Adrenal gland (tissue), 12 donors: ENCODE results near the gene PDCD4. TPM values are rescaled to one million over a fixed set of nuclear protein-coding genes. Genes with fewer than 3 reads are reported as not detected.

Source experiments
- DNase-seq, 7 donors: peaks; one replicate each; pipeline ENCODE4 v3.0.0-alpha.2; 2019 to 2020
- H3K27ac ChIP-seq, 5 donors: fragments of 200-600 bp; sonication (generic) in 4 of 5; 1 replicate in 3 of 5; 2 replicates in 2 of 5; pipeline versions ENCODE4 v1.5.1 to v1.8.0; 2016 to 2020; ENCODE audit warnings: mild to moderate bottlenecking in 1 of 5
- H3K27me3 ChIP-seq: fragments of 200-600 bp; 2 replicates; pipeline ENCODE4 v1.8.0; 2021
- H3K36me3 ChIP-seq, 2 donors: fragments of 200-600 bp; replicated peaks in 1 of 2; 1 replicate in 1 of 2; 2 replicates in 1 of 2; pipeline versions ENCODE4 v1.5.1 to v1.8.0; 2018 to 2022
- H3K4me1 ChIP-seq, 2 donors: fragments of 200-600 bp; replicated peaks in 1 of 2; 1 replicate in 1 of 2; 2 replicates in 1 of 2; pipeline versions ENCODE4 v1.5.1 to v1.8.0; 2018 to 2021
- H3K4me3 ChIP-seq, 4 donors: fragments of 200-600 bp; sonication (generic) in 3 of 4; one replicate each; pipeline ENCODE4 v1.5.1; 2016 to 2018
- H3K9me3 ChIP-seq, 3 donors: fragments of 200-600 bp; sonication (generic) in 1 of 3; replicated peaks in 1 of 3; 1 replicate in 2 of 3; 2 replicates in 1 of 3; pipeline versions ENCODE4 v1.5.1 to v1.8.0; 2016 to 2021
- POLR2A ChIP-seq, 2 donors: fragments of 450-650 bp; IDR thresholded peaks; one replicate each; pipeline ENCODE4 v1.6.1; 2017; ENCODE audit warnings: antibody characterized with exemption in 2 of 2, mild to moderate bottlenecking in 2 of 2, moderate library complexity in 1 of 2
- WGBS, 4 donors: extraction: QIAGEN DNeasy Blood & Tissue Kit in 2 of 4; methylation state at CpG; one replicate each; pipeline versions ENCODE4 v1.1.5 to v1.1.7; 2013 to 2017; 5-methylcytosine and 5-hydroxymethylcytosine counted together
- intact Hi-C, 2 donors: fragments of 100-400 bp; cut with DNase I; formaldehyde crosslinking; loops; one replicate each; pipeline versions ENCODE4 v1.14.1 to v1.15.0; 2022 to 2023
- polyA plus RNA-seq, 3 donors: library from polyadenylated mRNA; stranded (reverse); fragments of 200-250 nt in 2 of 3; fragments of 350-450 nt in 1 of 3; fragmentation: Illumina TruSeq in 1 of 3; extraction: RNeasy Lipid Tissue Mini Kit (QIAGEN cat#74804) in 1 of 3; gene quantifications; one replicate each; pipeline ENCODE4 v1.2.3, GENCODE V29; 2013 to 2014
- total RNA-seq, 9 donors: library from RNA; depleted of rRNA in 4 of 9; stranded (reverse); fragments of >200 nt in 4 of 9; fragments of 120-200 nt in 1 of 9; fragmentation: NEBNext Ultra II Directional in 1 of 9; extraction: Animal tissue kit (Norgen Biotek cat#: 25700) in 1 of 9; gene quantifications; one replicate each; pipeline versions ENCODE4 v1.1.0 to v1.2.4, GENCODE V29; 2013 to 2023
- TF ChIP-seq, protein P1 (sequence below), 6 experiments: fragments of 450-650 bp in 4 of 6; fragments of 200-600 bp in 2 of 6; sonication (generic) in 1 of 6; IDR thresholded peaks; 1 replicate in 5 of 6; 2 replicates in 1 of 6; pipeline versions ENCODE4 v1.5.1 to v1.8.0; 2016 to 2021; ENCODE audit warnings: antibody characterized with exemption in 6 of 6, mild to moderate bottlenecking in 2 of 6, moderate library complexity in 1 of 6
- donor health status: healthy with polysubstance abuse.
- donor health status: Bipolar disorder and iron deficiency.
- donor health status: DM: yes; HTN: yes; CAD: no.
- donor health status: DM: no; HTN: no; CAD: no.
- donor health status: DM: no; HTN: no; CAD: no.
- donor health status: DM: yes; HTN: yes; CAD: no.

The PDCD4 gene
- total and polyA plus RNA-seq, 12 donors = 16.8 to 150 (median 44.8) TPM

DNA sequence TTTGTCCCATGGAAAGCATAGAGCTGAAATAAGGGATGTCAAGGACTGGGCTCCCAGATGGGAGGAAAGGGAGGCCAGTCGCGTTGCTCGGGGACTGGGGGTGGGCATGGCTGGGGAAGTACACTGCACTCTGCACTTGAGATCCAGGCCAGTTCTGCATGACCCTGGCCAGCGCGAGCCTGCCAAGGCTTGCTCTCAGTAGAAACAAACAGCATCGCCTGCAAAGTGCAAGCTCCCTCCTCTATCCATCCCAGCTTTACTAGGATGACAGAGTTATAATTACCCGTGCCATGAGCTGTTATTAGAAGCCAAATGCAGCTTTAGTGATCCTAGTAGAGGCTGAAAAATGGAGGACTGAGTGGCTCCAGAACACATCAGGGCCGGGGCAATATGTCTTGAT is 43.9 kb upstream of the PDCD4 start:
- Histone ChIP-seq H3K27ac (no peak overlapping the region), H3K4me3 (no peak overlapping the region), H3K9me3 (no peaks in the 10 kb centered on the region), H3K27me3 (no peaks in the 10 kb centered on the region), H3K4me1 (no peaks in the 10 kb centered on the region), H3K36me3 (no peaks in the 10 kb centered on the region)
- DNase-seq = no peak
- TF ChIP-seq POLR2A (IDR thresholded peaks at IDR 0.05) = no peak
- TF ChIP-seq, protein P1, sequence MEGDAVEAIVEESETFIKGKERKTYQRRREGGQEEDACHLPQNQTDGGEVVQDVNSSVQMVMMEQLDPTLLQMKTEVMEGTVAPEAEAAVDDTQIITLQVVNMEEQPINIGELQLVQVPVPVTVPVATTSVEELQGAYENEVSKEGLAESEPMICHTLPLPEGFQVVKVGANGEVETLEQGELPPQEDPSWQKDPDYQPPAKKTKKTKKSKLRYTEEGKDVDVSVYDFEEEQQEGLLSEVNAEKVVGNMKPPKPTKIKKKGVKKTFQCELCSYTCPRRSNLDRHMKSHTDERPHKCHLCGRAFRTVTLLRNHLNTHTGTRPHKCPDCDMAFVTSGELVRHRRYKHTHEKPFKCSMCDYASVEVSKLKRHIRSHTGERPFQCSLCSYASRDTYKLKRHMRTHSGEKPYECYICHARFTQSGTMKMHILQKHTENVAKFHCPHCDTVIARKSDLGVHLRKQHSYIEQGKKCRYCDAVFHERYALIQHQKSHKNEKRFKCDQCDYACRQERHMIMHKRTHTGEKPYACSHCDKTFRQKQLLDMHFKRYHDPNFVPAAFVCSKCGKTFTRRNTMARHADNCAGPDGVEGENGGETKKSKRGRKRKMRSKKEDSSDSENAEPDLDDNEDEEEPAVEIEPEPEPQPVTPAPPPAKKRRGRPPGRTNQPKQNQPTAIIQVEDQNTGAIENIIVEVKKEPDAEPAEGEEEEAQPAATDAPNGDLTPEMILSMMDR (IDR thresholded peaks at IDR 0.05) = no peak
- intact Hi-C loops = no loop called here
- 55 to 69% (median 63%) methylated on average over 7 to 8 of the region's 8 CpGs for WGBS, 4 donors

DNA sequence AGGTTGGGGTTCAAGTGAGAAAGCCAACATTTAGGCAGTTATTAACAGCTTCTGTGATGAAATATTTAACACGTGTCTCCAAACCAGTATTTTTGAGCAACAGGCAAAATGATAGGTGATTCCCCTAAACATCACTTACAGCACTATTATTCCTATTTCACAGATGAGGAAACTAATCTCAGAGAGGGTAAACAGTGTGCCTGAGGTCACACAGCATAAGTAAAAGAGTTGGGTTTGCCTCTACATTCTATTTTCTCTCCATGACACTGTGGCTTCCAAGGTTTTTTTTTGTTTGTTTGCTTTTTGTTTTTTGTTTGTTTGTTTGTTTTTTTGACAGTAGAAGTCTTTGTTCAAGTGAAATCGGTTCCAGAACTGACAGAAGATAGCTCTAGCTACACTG is 43.2 kb upstream of the PDCD4 start:
- no peaks in the 10 kb centered on the region for H3K27me3 ChIP-seq
- intact Hi-C loops = no loop called here

DNA sequence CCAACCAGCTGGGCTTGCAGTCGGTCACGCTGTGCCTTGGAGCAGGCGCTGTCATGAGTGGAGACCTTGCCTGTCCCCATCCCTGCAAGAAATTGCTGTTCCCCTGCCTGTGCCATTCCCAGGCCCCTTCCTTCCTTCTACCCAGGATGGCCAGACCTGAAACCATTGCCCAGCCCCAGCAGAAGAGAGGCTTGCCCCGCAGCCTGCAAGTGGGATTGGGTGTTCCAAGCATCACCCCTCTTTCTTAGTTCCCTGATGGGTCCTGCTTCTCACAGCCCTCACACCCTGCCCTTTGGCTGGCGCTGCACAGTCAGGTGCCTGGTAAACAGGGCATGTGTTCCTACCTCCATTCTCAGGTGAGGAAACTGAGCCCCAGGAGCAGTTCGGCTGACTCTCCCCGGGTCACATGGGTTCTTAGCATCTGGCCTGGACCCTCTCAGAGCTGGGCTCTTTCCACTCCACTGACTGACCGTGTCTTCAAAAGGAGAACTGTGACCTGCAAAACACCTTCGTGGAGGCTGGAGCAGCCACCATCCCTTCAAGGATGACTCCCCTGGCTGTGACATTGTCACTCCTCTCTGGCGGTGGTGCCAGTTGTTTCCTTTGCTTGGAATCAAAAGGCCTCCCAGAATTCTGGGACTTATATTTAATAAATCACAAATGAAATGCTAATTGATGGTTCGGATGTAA is 41.9 kb upstream of the PDCD4 start:
- H3K27ac ChIP-seq = no peak overlapping the region
- no peaks in the 10 kb centered on the region for H3K4me1 ChIP-seq
- intact Hi-C loops = no loop called here
- TF ChIP-seq, protein P1 (IDR thresholded peaks at IDR 0.05) = no peak
- TF ChIP-seq POLR2A (IDR thresholded peaks at IDR 0.05) = no peak
- no peaks in the 10 kb centered on the region for H3K9me3 ChIP-seq
- DNase-seq = no peak
- 86 to 97% (median 91%) methylated on average over 7 to 11 of the region's 11 CpGs for WGBS, 4 donors
- H3K4me3 ChIP-seq = no peak overlapping the region
- no peaks in the 10 kb centered on the region for H3K36me3 ChIP-seq
- H3K27me3 ChIP-seq = no peaks in the 10 kb centered on the region

More for the DNA sequence above, 43.2 kb upstream of the PDCD4 start:
- H3K27ac ChIP-seq = no peak overlapping the region
- H3K4me1 ChIP-seq = no peaks in the 10 kb centered on the region
- no peak overlapping the region for H3K4me3 ChIP-seq
- TF ChIP-seq, protein P1 (IDR thresholded peaks at IDR 0.05) = no peak
- TF ChIP-seq POLR2A (IDR thresholded peaks at IDR 0.05) = no peak
- H3K9me3 ChIP-seq = no peaks in the 10 kb centered on the region
- no peak for DNase-seq
- no peaks in the 10 kb centered on the region for H3K36me3 ChIP-seq
- WGBS, 4 donors = 43 to 83% (median 62%) methylated on average over 2 of the region's 2 CpGs

DNA sequence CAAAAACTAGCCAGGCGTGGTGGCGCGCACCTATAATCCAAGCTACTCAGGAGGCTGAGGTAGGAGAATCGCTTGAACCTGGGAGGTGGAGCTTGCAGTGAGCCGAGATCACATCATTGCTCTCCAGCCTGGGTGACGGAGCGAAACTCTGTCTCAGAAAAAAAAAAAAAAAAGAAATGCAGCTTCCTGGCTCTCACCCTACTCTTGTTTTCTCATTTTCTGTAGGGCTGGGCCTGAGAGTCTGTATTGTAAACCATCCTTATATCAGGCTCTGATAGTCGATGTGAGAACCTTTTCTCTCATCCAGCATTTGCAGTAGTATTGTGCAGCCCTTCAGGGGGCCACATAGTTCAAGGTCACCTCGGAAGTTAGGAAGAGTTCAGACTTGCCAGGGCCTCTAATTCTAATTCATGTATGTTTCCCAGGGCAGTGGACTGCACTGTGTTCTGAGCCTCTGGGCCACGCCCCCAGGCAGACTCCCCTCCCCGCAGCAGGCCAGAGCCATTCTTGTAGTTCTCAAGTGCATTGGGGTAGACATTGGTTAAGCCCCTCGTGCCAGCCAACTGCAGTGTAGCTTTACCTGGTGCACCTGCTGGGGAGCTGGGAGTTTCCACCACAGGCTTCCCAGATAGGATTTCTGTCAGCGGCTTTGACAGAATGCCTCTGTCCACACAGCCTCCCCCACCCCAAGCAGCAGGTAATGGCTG is 38.3 kb upstream of the PDCD4 start:
- WGBS, 4 donors = 84 to 90% (median 88%) methylated on average over 10 to 13 of the region's 13 CpGs
- no peak for DNase-seq

More for the DNA sequence above, 38.3 kb upstream of the PDCD4 start:
- Histone ChIP-seq H3K27ac (no peak overlapping the region), H3K9me3 (no peaks in the 10 kb centered on the region), H3K4me1 (peaks cover 12 to 18% of the 10 kb centered on the region in 2 donors), H3K36me3 (no peaks in the 10 kb centered on the region), H3K4me3 (no peak overlapping the region), H3K27me3 (no peaks in the 10 kb centered on the region)
- TF ChIP-seq POLR2A (IDR thresholded peaks at IDR 0.05) = no peak
- TF ChIP-seq, protein P1 (IDR thresholded peaks at IDR 0.05) = no peak
- intact Hi-C loops = no loop called here
